HEK293 (cell line): ENCODE results near the gene RRBP1.

ENCODE experiments used
- ZNF302 ChIP-seq: fragments of 450-650 bp; formaldehyde crosslinking; IDR thresholded peaks from 2 replicates; pipeline ENCODE4 v1.5.1; 2016; ENCODE audit warnings: missing biosample characterization, missing genetic modification characterization, low read depth
- ZNF404 ChIP-seq: fragments of 450-650 bp; formaldehyde crosslinking; IDR thresholded peaks from 2 replicates; pipeline ENCODE4 v1.5.1; 2017; ENCODE audit warnings: missing biosample characterization, missing genetic modification characterization
- ZNF530 ChIP-seq: fragments of 450-650 bp; formaldehyde crosslinking; IDR thresholded peaks from 2 replicates; pipeline ENCODE4 v1.5.1; 2016; ENCODE audit warnings: low read depth, missing biosample characterization, missing genetic modification characterization

DNA sequence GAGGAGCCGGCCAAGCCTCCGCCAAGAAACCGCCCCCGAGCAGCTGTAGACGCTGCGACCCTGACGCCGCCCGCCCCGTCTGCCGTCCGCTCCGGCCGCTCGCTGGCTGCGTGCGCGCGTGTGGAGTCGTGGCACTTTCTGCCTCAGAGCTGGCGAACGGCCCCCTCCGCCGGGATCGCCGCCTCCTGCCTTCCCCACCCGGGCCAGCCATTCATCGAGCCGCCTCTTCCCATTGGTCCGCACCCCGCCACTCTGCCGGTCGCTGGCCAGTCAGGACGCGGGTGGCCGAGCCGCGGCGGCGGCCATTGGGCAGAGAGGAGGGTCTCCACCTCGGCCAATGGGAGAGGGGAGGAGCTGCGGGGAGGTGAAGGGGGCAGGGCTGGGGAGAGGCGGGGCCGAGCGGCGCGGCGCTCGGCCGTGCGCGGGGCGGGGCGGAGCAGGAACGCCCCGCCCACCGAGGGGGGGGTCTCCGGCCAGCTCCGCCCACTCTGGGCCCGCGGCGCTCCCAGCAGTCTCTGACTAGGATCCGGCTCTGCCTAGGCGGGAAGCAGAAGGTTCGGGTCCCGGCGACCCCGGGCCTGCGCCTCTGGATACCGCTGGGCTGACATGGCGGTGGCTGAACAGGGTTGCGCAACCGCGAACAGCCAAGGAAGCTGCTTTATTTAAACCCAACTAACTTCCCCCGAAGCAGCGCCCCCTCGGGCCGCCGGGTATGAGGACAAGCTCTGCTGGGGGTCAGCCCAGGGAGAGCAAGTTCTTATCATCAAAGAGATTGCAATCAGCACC, at the start of gene RRBP1:
- no peak for TF ChIP-seq ZNF302 (tag by site-specific recombination)
- TF ChIP-seq ZNF404 (tag by site-specific recombination) = no peak
- no peak for TF ChIP-seq ZNF530 (tag by site-specific recombination)
